HEK293 (cell line): ENCODE results near the gene STK40.

Experiments used
- CTCF ChIP-seq: fragments of 450-650 bp; formaldehyde crosslinking; IDR thresholded peaks from 2 replicates; pipeline ENCODE4 v1.5.1; 2016; ENCODE audit warnings: missing biosample characterization, missing genetic modification characterization
- ZFHX2 ChIP-seq: fragments of 450-650 bp; formaldehyde crosslinking; conservative IDR thresholded peaks from 2 replicates; pipeline ENCODE4 v1.5.1; 2016; ENCODE audit warnings: missing biosample characterization, missing genetic modification characterization
- ZNF473 ChIP-seq: fragments of 450-650 bp; formaldehyde crosslinking; IDR thresholded peaks from 2 replicates; pipeline ENCODE4 v1.5.1; 2017; ENCODE audit warnings: missing biosample characterization, missing genetic modification characterization
- ZNF707 ChIP-seq: fragments of 450-650 bp; formaldehyde crosslinking; IDR thresholded peaks from 2 replicates; pipeline ENCODE4 v1.5.1; 2016; ENCODE audit warnings: missing biosample characterization, missing genetic modification characterization

- TF ChIP-seq CTCF (no peak), ZNF473 (tag by site-specific recombination) (no peak), ZNF707 (tag by site-specific recombination) (no peak), ZFHX2 (tag by site-specific recombination) (no peak)
Observed at GRCh38 chr1:36433102-36433501, 47.4 kb upstream of the STK40 start.
